ENCODE results near the gene COX17.

Gene COX17

GRCh38 chr3:119672776-119673175 is 4.4 kb downstream of the COX17 start:
- no peak for DNase-seq

DNA sequence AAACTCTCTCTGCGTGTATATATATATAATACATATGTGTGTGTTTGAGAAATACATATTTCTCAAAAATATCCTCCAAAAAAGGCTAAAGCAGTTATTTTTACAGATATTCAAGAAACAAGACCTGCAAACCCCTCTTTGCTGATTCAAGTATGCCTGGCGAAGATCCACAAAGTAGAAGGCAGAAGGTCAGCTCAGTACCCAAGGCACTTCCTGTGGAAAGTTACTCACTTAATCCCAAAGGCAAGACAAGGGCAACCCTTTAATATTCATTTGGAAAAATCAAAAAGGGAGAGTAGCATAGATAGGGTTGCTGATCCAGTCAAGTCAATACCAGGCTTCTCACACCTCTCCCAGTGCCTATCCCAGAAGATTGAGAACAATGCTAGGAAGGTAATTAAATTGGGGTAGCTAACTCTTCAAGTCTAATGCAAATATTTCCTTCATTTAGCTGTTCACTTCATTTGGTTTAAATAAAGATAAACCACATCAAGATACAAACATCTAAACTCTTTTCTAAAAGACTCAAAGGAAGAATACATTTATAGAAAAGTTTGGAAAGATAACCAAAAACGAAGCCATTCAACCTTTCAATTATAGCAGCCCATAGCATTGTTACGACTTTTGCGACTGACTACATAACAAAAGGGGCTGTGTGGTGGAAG is 7.2 kb downstream of the COX17 start:
- DNase-seq: no peak

DNA sequence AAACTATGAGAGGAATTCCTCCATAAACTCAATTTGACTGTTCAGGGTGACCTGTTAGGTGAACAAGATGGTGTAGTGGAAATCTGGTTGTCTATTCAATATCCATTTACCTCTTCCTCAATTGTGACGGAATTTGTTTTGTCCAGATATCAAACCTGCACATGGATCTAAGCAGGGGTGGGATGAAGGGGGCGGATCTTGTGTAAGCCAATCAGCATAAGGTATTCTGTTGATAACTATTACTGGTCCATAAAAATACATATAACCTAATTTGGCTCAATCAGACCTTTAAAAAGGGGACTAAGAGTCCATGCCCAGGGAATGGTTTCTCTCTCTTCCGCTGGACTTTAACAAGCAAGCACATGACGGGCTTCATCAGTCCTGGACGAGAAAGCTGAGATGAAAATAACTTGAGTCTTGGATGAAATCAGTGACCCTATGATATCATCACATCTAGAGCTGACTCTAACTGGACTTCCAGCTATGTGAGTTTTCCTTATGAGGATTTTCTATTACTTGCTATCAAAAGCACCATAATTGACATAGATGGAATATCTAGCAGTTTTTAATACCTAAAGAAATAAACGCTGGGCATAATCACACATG is 11.1 kb downstream of the COX17 start:
- no peak for DNase-seq

GRCh38 chr3:119664850-119665379 is 12.3 kb downstream of the COX17 start:
- DNase-seq: no peak

GRCh38 chr3:119664370-119664769 is 12.8 kb downstream of the COX17 start:
- no peak for DNase-seq

DNA sequence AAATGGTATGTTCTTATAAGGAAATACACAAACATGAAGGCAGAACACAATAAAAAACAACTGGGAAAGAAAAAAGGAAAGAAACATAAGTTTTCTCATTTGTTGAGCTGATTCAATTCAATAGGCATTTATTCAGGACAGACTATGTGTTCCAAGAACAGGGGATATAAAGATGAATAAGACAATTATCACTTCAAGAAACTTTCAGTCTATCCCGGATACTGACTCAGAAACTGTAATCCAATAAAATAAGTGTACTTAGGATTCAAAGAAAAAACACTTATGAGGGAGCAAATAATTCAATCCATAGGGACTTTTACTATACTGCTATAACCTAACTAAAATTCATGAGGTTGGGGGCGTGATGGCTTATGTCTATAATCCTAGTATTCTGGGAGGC is 13.3 kb downstream of the COX17 start:
- no peak for DNase-seq

DNA sequence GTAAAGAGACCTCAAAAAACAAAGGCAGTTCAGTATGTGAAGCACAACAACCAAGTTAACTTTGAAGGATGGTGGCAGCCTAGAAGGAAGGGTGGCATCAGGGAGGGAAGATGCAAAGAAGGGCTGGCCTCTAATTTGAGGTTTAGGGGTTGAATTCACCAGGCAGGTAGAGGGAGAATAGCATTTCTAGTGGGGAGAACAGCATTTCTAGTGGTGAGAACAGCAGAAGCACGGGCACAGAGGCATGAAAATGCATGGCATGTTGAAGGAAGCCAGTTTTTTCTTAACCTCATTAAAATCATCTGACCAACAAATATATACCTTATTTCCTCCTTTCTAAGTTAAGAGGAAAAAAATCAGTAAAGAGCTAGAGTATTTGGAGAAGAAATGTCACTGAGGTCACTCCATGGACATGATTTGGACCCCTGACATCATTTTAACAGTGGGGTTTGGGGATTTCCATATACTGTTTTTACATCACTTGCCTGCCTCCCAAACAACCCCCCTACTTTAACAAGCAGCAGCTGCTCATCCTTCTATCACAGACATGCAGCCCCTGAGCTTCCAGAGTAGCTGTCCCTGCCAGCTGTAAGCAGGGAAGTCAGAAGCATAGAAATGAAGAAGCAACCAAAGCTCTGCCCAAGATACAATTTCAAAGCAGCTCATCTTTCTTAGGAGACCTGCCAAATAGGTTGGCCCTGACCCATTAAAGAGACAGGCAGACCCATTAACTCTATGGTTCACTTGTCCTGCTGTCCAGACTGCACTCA is 14.4 kb downstream of the COX17 start:
- no peak for DNase-seq

- no peak for DNase-seq
These were observed 16.4 kb downstream of the COX17 start, which contains the start of gene POPDC2 for GRCh38 chr3:119660474-119661440. Gene POPDC2 (minus strand): TSS chr3:119660589. CDS start chr3:119660423, 166 bp downstream.

DNA sequence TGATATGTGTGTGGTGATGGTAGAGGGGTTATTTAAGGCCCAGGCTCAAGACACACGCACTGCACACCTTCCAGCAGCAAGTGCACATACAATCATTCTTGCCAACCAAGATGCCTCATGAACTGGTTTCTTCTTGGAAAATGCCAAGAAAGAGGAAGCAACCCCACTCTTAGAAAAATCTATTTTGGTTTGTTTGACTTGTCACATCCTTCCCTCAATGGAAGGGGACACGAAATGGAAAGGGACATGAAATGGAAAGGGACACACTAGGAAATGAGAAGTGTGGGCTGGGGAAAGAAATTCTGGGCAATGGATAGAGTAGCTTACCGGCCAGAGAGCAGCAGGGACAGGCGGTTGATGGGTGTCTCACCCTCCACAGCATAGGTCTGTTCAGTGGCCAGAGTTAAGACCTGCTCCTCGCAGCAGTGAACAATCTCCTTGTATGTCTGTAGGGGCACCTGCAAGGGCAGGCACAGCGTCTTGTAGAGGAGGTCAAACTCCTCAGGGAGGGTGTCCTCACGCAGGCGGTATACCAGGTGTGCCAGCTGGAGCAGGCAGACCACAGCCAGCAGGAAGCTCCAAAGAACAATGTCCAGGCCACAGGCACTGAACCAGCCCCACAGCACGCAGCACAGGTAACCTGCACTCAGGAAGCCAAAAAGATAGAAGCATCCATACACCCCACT is 17.5 kb downstream of the COX17 start:
- no peak for DNase-seq

GRCh38 chr3:119658994-119659393 is 18.2 kb downstream of the COX17 start:
- DNase-seq: no peak

DNA sequence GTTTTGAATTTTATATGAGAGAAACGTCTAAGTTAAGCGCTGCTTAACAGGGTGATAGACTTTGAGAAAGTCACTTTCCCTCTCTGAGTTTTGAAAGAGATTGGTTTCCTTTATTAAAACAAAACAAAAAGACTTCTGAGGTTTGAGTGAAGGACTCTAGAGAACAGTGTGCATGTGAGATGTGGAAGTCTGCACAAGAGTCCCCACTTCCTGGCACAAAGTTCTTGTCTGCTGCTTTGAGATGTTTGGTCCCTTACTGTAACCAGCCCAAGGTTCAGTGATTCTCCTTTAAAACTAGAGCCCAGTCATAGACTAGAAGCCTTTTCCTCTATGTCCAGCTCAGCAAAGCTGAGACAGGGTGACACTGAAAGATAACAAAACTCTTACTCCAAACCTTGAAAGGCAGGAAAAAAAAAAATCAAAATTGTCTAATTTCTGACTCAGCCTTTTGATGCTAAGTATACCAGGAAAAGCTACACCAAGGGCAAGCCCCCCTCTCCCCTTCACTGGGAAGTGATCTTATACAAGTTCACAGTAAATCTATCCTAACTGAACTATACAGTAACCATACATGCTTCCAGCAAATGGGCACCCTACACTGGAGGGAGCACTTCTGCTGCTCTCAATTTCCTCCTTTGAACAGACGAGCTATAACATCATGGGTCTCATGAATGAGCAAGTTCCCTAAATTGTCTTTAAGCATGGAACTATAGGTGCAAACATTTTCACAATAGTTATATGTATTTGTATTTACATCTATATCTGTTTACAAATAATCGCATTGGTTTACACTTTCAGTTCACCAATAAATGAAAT is 19.1 kb downstream of the COX17 start:
- no peak for DNase-seq

- no peak for DNase-seq
These were observed 23.3 kb downstream of the COX17 start for GRCh38 chr3:119653876-119654275.

- DNase-seq: no peak
These were observed 24.7 kb downstream of the COX17 start for GRCh38 chr3:119652306-119653033.

DNA sequence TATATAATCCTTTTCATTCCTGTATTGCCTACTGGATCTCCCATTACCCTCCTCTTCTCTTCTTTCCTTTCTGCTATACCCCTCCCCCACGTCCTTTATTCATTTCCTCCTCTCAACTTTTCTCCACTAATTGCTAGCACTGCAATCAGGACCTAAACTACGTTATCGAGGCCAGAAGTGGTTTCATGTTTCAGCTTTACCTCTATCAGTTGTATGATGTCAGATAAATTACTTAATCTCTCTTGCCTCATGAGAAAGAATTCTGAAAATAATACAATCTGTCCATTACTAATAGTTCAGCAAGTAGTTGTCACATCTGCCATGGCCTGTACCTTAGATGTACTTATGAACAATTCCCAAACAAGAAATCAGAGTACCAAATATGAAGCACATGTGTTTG is 27.4 kb downstream of the COX17 start:
- peak; percentile 18 for DNase-seq

DNA sequence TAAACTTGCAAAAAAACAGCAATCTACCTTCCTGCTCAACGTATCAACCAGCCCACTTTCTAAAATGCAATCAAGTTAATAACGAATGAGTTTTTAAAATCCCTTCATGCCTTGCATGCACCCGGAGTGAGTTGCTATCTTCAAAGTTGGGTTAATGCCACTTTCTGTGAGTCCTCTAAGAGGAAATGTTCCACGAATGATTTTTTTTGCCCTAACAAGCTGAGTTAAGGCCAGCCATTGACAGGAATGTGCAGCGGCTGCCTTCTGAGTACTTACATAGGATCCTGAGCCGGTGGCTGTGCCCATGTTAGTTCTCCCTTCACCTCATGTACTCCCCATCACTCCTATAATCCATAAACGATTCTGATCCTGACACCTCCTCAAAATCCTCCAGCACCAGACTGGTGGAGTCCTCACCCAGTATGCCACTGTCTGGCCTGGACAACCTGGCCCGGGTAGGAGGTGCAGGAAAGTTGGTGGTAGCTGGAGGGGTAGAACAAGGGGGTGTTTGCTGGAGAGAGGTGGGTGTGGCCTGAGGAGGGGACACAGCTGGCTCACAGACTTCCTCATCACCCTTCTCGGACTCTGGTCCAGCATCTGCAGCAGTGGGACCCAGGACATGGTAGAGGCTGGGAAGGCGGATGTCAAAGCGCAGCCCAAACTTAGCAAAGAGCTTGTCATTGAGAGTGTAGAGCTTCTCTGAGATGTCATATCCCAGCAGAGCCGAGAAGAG is 29.2 kb downstream of the COX17 start:
- DNase-seq: no peak

GRCh38 chr3:119647171-119647570 is 30.0 kb downstream of the COX17 start:
- DNase-seq: no peak

- no peak for DNase-seq
These were observed 31.4 kb downstream of the COX17 start for GRCh38 chr3:119645813-119646212.

DNA sequence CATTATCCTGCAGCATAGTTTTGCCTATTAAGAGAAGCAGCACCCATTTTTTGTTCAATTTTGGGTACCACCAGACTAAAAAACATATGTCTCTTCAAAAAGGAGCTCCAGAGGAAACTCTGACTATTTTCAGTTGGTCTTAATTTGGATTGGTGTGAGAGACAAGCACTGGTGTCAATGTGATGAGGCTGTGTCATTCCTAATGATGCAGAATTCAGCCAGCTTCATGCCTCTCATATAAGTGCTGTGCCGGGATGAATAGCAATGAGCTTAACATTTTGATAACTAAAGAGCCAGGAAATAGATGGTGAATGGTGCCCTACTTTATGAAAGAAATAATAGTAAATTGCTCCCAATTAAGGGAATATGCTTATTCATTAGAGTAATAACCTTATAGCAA is 32.7 kb downstream of the COX17 start:
- DNase-seq: no peak

- no peak for DNase-seq
These were observed 33.7 kb downstream of the COX17 start for GRCh38 chr3:119643528-119643927.

All from NCI-H2171 treated with DMSO at 0.1 percent for 48 hours (cell line).